Measurements from ENCODE around the gene DRC1. TPM values are rescaled to one million over a fixed set of nuclear protein-coding genes. Genes with fewer than 3 reads are reported as not detected.

The DRC1 gene
- total RNA-seq, 1 experiment from 2014 or later, result not detected

DNA sequence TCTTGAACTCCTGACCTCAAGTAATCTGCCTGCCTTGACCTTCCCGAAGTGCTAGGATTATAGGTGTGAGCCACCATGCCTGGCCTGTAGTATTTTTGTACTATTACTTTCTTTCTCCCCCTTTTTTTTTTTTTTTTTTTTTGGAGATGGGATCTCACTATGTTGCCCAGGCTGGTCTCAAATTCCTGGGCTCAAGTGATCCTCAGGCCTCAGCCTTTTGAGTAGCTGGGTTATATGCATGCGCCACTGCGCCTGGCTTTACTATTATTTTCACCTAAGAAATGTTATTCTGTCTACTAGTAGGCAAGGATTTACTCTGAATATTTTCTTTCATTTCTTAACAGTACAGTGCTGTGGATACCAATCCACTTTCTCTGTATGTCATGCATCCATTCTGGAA is 37.8 kb upstream of the DRC1 start:
- Histone ChIP-seq H2BK12ac (ENCODE audit: insufficient read length, low read depth, low read length) (no peak overlapping the region), H3K23ac (ENCODE audit: insufficient read length, low read depth, low read length) (no peak overlapping the region), H3K27me3 (ENCODE audit: insufficient read depth, low read length) (no peaks in the 10 kb centered on the region), H4K5ac (ENCODE audit: insufficient read length, low read depth, low read length) (no peak overlapping the region), H3K18ac (ENCODE audit: insufficient read length, low read depth, low read length) (no peak overlapping the region), H3K4me1 (ENCODE audit: insufficient read depth, low read length) (no peaks in the 10 kb centered on the region), H2AK5ac (ENCODE audit: insufficient read length, low read length) (no peak overlapping the region), H3K14ac (ENCODE audit: insufficient read depth, low read length) (no peak overlapping the region), H4K20me1 (ENCODE audit: control insufficient read depth, insufficient read depth, insufficient read length) (no peaks in the 10 kb centered on the region), H3K79me2 (ENCODE audit: insufficient read depth, low read length) (peaks cover 13% of the 10 kb centered on the region; the same call in 1 of the 2 replicates), H3K79me1 (ENCODE audit: insufficient read depth, low read depth, low read length, poor library complexity, severe bottlenecking) (peaks cover 14% of the 10 kb centered on the region), H3K9ac (ENCODE audit: extremely low read depth, insufficient read length, low read length) (no peak overlapping the region), H2BK120ac (ENCODE audit: low read depth, low read length, poor library complexity, severe bottlenecking) (no peak overlapping the region), H3K4ac (ENCODE audit: low read depth, low read length) (no peak overlapping the region), H3K9me3 (ENCODE audit: control insufficient read depth, low read depth, low read length) (no peaks in the 10 kb centered on the region), H2BK15ac (ENCODE audit: low read depth, low read length) (no peak overlapping the region), H4K8ac (replicated peaks; ENCODE audit: insufficient read length, low read depth, low read length) (no peak overlapping the region), H3T11ph (ENCODE audit: low read length) (no peak overlapping the region), H3K23me2 (ENCODE audit: insufficient read length, low read depth, low read length, poor library complexity, severe bottlenecking) (no peaks in the 10 kb centered on the region), H4K91ac (ENCODE audit: insufficient read length, low read depth, low read length) (no peak overlapping the region), H3K56ac (ENCODE audit: insufficient read length, low read depth, low read length) (no peak overlapping the region), H2BK5ac (ENCODE audit: insufficient read length, low read length) (no peak overlapping the region), H2BK20ac (ENCODE audit: low read depth, low read length, poor library complexity, severe bottlenecking) (no peak overlapping the region), H3K27ac (ENCODE audit: insufficient read length, low read depth, low read length) (no peak overlapping the region), H2AFZ (ENCODE audit: low read length) (no peak overlapping the region), H3K4me2 (ENCODE audit: insufficient read depth, insufficient read length, low read length) (no peak overlapping the region)
- no CpG with 5 or more reads among the region's 3 CpGs for WGBS (ENCODE audit: extremely low coverage, insufficient read length, low lambda C conversion rate)
- DNase-seq, result no peak
- TF ChIP-seq, protein P1, sequence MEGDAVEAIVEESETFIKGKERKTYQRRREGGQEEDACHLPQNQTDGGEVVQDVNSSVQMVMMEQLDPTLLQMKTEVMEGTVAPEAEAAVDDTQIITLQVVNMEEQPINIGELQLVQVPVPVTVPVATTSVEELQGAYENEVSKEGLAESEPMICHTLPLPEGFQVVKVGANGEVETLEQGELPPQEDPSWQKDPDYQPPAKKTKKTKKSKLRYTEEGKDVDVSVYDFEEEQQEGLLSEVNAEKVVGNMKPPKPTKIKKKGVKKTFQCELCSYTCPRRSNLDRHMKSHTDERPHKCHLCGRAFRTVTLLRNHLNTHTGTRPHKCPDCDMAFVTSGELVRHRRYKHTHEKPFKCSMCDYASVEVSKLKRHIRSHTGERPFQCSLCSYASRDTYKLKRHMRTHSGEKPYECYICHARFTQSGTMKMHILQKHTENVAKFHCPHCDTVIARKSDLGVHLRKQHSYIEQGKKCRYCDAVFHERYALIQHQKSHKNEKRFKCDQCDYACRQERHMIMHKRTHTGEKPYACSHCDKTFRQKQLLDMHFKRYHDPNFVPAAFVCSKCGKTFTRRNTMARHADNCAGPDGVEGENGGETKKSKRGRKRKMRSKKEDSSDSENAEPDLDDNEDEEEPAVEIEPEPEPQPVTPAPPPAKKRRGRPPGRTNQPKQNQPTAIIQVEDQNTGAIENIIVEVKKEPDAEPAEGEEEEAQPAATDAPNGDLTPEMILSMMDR (conservative IDR thresholded peaks at IDR 0.05), result no peak
- H3K27me3 Mint-ChIP-seq (ENCODE audit: low read depth), result no peaks in the 10 kb centered on the region
- peaks cover 0 to 3% of the 10 kb centered on the region in 2 experiments; a peak in 1 of 4 replicates for H3K4me1 Mint-ChIP-seq
- no peak overlapping the region for H3K4me3 Mint-ChIP-seq
- no peaks in the 10 kb centered on the region for H3K9me3 Mint-ChIP-seq
- H3K36me3 Mint-ChIP-seq (ENCODE audit: insufficient read depth in 1 of 3, low read depth in 3 of 3), result peaks cover 11 to 17% (median 16%) of the 10 kb centered on the region in 3 experiments; a peak in 6 of 7 replicates
- H3K27ac Mint-ChIP-seq, result no peak overlapping the region
